GM21447 (cell line): ENCODE data around the gene MDC1.
"Not testable (repeated sequence)": the region's sequence is repeated elsewhere in the genome, so short reads cannot be mapped to it uniquely, and the experiment has no call there.

Experiments used
- ATAC-seq: cut with Tn5 transposase; IDR thresholded peaks from one replicate; pipeline ENCODE4 v1.9.1; 2021; ENCODE audit not compliant: unreplicated experiment

MDC1 gene

DNA sequence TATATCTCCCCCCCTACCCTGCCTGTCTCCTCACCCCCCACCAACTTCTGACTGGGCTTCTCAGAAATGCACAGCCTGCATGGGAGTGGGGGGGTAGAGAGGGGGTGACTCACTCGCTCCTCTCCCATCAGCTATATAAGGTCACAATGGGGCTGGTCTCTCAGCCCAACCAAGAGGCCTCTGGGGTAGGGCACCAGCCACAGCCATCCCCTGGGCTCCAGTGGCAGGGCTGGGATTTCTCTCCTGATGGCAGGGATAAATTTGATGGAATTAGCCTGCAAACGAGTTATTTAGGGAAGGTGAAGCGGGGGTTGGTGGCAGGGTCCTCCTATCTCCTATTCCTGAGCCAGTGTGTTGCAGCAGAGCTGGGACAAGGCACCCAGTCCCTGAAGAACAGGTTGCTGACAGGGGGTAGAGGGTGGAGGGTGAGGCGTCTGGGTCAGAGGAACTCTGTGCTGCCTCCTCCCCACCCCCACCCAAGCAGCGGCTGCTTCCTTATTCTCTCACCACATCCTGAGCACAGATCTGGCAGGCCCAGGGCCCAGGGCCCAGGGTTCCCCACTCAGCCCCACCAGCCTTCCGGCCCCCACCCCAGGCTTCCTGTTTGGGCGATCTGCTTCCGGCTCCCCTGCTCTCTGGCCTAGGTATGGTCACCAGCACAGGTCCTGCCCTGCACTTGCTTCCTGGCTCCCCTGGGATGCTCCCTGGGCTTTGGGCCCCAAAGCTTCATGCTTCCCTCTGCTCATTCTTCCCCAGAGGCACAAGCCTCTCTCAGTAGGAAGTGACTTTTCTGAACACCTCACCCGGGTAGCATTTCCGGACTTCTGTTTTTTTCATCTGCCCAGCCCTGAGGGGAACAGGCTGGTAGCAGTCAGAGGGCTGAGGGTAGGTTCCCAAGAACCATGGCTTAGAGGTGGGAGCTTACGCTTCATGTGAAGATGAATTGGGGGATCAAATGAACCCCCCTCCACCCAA lies 34.7 kb downstream of the MDC1 start:
- ATAC-seq: peak; percentile 37

DNA sequence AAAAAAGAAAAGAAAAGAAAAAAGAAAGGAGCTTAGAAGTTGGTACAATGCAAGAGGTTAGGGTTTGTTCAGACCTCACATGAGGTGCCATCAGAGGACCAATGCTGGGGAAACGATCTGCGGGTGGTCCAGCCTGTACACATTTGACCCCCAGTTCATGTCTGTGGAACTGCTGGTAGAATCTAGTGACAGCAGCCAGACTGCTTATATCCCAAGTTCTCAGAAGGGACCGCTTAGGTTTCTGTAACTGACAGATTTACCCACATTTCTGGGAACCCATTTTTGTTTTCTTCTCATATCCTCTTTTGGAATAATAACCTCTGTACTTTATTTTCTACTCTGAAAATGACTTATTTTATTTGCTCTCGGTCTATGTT lies 35.3 kb downstream of the MDC1 start:
- ATAC-seq: no peak

DNA sequence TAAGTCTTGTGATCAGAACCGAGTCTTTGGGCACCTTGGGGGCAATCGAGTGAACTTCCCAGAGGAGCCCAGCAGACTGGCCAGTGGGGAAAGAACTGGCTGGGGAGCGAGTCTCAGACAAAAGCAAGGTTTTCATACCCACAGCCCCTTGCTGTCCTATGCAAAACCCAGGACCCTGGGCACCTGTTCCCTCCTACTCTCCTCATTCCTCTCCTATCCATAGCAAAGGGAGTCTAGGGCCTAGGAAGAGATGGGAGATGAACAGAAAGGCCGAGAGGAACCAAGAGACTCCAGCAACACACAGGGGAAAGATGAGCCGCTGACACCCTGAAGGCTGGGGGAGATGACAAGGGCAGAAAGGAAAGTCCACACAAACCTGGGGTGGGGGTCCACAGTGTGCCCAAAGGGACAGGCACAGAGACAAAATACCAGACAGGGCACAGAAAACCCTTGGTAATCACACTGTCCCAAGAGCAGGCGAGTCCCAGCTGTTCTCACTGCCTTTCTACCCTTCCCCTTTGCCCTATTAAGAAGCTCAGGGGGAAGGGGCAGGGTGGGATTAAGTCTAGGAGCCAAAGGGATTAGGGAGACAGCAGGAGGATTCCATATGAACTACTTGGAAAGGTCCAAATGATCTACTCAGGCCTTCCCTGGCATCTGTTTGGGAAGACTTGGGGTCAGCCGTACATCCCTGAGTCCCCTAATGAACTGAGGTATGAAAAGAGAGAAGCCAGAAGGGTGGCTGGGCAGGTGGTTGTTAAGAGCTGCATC lies 37.1 kb downstream of the MDC1 start:
- ATAC-seq: no peak

DNA sequence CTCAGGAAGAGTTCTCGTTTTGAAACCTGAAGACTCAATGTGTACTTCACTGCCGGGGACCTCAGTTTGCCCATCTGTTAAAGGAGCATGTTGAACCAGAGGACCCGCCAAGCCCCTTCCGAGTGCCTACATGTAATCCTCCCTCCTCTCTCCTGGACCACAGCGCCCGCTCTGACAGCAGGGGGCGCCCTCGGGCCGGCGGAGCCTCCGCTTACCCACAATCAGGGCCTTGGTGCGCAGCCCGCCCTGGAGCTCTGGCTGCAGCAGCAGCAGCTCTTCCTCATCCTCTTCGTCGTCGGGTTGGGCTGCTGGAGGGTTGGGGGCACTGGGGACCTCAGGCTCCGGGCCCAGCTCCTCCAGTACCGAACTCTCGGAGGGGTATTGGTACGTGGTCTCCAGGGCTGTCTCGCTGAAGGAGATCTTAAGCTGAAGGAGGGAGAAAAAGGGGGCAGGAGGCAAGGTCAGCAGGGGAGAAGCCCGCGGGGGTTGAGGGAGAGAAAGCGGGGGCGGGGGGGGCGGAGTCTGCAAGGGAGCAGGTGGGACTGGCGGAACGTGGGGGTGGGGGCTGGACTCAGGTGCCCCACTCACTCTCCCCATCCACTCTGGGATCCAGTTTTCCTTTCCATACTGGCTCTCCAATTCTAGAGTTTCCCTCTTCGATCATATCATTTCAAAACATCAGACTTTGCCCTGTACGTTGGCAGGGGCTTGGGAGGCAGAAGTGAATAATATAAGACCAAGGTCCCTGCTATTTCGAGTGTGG lies 37.9 kb downstream of the MDC1 start:
- ATAC-seq: no peak

DNA sequence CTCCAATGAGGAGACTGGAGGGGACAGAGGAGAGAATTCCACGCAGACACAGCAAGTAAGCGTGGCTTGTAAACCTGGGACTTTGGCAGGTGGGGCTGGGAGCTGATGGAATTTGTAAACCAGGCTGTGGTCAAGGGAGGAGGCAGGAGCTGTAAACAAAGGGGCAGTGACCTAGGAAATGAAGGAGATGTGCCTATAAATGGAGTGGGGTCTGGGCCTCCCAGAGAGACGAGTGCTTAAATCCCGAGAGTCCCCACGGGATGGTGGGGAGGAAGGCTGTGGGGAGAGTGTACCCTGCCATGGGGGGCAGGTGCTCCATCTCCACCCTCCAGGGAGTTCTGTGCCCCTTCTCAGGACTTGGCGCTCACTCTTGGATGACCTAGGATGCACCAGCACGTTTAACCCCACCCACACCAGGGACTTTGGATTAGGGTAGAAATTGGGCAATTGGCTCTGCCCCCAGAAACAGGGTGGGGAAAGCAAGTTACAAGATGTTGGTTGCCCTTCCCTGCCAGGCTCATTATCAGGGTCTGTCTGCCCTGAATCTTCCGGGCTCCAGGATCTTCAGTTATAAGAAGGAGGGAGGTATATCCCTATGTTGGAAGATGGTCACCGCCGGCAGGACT lies 40.3 kb downstream of the MDC1 start:
- no peak for ATAC-seq

DNA sequence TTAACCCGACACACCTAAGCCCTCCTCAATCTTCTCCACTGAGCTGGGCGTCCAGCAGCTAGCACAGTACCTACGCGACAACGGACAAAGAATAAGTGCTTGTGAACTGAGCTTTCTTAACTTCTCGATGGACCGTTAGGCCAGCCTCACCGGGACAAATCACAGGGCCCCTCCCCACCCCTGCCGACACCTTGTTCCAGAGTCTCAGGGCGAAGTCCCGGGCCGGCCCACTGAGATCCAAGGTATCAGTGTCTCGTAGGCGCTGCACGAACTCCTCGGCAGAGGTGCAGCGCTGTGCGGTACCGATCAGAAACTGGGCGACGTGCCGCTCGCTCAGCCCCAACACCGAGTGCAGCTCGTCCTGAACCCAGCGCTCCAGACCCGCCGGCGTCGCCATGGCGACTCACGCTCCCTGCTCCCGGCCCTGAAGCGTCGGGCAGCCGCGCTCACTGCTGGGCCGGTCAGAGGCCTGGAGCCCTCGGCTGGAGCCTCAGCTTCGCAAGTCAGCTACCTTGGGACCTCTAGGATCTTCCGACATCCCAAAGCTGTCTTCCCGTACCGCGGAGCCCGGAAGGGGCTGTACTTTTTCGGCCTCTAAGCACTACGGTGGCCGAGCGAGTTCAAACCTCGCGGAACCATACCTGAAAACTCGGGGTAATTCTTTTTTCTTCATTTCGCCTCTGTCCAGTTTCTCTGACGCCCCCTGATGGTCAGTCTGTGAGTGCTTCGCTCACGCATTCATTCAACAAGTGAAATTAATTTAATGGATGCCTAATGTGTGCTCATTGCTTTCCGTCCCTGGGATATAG lies 44.4 kb downstream of the MDC1 start, which contains the start of gene DHX16:
Gene DHX16, minus strand, starts transcription at position 562 of the 809 bp plus-strand sequence. Its CDS starts 165 bp downstream, at position 397.
- ATAC-seq: peak; percentile 68

DNA sequence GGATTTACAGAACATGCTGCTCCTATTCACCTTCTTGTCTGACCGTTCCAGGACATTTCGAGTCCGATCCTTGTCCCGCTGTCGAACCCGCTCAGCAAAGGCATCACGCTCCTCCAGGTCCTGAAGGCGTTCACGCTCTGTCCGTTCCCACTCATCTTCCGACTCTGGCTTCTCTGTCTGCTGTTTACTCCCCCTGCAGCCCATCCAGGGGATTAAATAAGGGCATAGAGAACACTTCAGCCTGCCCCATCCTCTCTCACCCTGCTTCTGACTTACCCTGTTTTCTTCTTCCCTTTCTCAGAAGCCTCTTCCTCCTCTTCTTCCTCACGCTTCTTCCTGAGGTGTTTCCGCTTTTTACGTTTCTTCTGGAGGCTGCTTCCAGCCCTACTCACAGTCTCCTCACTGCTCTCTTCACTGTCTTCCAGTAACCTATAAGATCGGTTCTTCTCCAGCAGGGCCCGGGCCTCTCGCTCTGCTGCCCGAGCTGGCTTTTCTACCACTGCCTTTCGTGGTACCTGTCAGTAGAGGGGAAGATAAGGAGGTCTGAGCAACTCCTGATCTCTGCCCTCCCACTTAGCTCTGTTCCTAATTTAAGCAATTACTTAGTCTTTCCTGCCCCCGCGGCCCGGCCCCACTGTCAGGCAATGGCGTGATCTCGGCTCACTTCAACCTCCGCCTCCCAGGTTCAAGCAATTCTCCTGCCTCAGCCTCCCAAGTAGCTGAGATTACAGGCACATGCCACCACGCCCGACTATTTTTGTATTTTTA lies 46.1 kb downstream of the MDC1 start:
- no peak for ATAC-seq

DNA sequence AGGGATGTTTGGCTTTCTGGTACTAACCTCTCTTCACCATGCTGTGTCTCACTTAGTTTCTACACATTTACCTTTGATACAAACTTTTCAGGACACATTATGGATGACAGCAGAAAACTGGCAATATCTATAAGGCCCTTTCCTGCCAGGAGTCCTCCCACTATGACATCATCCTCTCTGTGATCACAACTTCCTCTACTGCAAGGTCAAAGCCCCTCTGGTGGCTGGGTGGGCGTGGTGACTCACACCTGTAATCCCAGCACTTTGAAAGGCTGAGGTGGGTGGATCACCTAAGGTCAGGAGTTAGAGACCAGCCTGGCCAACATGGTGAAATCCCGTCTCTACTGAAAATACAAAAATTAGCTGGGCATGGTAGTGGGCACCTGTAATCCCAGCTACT lies 50.8 kb downstream of the MDC1 start:
- ATAC-seq: not testable (repeated sequence)

DNA sequence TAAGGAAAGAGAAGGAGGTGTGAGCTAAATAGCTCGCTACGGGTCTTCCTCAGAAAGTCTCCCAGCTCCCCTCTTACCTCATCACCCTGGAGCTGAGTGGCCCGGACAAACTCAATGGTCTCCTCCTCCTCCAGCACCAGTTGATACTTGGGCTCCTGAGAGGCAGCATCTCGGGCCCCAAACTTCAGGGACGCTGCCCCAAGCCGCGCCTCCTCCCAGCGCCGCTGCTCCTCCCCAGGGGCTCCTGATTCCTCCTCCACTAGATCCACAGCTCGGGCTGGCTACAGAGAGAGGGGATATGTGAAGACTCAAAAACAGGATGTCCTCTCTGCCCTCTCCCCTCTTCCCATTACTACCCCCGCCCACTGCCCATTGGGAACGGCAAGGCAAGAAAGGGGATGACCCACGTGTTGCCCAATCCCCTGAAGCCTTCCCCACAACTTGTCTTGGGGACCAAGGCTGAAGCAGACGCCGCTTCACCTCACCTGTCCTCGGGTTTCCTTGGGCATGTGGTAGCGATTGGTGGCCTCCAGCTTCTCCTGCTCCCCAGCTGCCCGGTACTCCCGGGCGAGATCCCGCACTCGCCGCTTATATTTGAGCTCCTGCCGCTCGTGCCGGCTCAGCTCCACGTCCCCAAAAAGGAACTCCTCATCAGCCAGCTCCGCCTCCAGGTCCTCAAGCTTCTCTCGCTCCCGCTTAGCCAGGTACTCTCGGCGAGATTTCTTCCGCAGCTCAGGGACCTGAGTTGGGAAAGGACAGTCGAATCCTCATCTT lies 51.9 kb downstream of the MDC1 start:
- ATAC-seq: no peak

DNA sequence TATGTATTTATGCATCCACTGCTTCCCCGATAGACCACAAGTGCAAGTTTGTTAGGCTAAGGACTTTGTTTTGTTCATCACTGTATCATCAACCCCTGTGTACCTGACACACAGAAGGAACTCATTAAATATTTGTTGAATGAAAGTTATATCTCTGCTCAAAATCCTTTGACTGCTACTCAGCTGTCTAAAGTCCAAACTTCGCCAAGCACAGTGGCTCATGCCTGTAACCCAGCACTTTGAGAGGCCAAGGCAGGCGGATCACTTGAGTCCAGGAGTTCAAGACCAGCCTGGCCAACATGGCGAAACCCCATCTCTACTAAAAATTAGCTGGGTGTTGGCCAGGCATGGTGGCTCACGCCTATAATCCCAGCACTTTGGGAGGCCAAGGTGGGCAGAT lies 59.2 kb downstream of the MDC1 start:
- ATAC-seq: not testable (repeated sequence)

DNA sequence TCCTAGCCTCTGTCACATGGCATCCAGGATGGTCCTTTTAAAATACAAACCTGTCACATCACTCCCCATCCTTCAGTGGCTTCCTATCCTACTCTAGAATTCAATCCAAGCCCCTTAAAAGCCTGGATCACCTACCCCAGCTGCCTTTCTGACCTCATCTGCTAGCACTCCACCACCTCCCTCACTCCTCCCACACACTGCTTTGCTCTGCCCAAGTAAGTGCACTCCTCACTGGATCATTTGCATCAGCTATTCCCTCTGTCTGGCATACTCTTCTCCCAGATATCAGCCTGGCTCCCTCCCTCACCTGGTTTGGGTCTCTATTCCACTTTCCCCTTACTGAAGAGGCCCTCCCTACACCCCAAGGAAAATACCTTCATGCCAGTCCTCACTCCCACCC lies 59.6 kb downstream of the MDC1 start:
- ATAC-seq: no peak

DNA sequence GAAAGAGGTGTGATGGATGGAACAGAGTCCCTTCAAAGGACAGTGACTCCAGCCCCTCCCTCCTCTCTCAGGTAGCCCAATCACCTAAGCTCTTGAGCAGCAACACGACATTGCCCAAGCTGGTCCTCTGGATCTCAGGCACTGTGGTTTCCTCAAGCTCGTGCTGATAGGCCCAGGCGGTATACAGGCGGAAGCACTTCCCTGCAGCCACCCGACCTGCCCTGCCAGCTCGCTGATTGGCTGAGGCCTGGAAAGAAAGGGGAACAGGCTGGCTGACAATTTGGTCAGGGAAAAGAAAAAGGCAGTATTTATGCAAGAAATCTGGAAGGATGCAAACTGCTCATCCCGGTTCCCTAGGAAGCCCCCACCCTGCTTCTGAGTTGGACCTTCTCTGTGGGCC lies 60.6 kb downstream of the MDC1 start:
- no peak for ATAC-seq

DNA sequence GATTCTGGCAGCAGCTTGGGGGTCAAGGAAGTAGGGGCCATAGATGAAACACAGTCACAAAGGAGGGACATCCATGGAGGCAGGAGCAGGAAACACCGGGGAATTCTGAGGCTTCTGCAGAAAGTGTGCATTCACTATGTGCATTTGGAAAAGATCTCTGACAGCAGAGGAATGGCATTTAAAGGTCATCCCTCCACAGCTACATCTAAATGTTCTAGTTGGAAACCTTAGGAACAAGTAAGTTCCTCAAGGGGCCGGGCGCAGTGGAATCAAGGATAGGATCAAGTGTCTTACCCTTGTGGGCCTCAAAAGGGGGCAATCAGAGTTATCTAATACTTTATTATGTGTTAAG lies 61.4 kb downstream of the MDC1 start:
- ATAC-seq: no peak

DNA sequence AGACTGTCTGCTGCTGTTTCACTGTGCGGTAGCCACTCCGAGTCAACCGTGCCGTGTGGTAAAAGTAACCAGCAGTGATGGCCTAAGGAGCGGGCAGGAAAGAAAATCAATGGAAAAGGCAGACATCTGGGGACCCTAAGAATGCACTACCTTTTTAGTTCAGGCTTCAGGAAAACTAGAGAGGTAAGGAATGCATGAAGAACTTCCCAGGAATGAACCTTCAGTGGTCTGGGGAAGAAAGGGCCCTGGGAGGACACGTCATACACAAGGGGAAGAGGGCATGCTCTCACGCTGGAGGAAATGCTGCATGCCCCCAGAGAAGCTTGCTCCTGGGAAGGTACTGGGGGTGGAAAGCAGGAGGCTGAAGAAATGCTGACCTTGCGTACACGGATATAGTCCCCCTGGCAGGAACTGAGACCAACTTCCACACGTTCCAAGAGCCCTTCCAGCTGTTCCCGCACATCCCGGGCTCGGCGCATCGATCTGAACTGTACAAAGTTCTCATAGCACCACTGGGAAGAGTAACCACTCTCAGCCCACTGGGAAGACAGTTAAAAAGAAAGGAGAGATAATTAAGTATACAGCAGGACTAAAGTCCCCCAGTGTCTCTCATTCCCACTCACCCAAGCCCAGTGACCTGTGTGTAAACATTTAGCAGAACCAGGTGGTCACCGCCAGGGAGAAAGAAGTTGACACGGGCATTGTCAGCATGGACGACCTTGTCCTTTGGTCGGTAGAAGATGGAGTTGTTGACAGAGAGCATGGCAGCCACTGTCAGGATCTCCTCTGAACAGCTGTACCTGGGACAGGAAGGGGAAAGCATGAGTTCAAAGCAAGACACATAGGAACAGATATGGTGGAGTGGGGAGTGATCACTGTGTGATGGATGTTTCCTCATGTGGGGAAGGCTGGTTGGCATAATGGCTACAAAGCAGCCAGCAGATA lies 62.0 kb downstream of the MDC1 start:
- no peak for ATAC-seq

DNA sequence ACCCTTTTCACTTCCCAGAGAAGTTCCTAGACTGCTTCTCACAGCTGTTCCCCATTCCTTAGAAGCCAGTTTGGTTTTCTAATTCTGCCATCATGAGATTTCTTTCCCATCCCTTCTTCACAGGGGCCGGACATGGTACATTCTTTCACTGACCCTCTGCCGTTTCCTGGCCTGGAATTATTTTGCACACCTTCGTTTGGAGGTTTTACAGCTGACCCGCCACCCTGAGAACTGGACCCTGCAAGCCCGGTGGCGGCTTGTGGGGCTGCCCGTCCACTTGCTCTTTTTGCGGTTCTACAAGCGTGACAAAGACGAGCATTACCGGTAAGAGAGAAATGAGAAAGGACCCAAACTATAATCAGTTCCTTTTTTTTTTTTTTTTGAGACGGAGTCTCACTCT lies 65.9 kb downstream of the MDC1 start:
- no peak for ATAC-seq
